Fibroblast of pulmonary artery (primary cell): Measurements from ENCODE around the gene GPR151.

ENCODE experiments used
- DNase-seq: peaks from one replicate; pipeline ENCODE4 v3.0.0-alpha.2; 2010; ENCODE audit warnings: low read depth
- H3K4me3 ChIP-seq: replicated peaks from 2 replicates; pipeline ENCODE4 v1.5.1; 2011; ENCODE audit warnings: low read depth, mild to moderate bottlenecking, control low read depth, low read length, moderate library complexity
- TF ChIP-seq, protein P1 (sequence below): IDR thresholded peaks from 2 replicates; pipeline ENCODE4 v1.5.1; 2011; ENCODE audit warnings: mild to moderate bottlenecking, control low read depth, low read length, inconsistent platforms; ENCODE audit errors: missing control alignments

GPR151 gene

DNA sequence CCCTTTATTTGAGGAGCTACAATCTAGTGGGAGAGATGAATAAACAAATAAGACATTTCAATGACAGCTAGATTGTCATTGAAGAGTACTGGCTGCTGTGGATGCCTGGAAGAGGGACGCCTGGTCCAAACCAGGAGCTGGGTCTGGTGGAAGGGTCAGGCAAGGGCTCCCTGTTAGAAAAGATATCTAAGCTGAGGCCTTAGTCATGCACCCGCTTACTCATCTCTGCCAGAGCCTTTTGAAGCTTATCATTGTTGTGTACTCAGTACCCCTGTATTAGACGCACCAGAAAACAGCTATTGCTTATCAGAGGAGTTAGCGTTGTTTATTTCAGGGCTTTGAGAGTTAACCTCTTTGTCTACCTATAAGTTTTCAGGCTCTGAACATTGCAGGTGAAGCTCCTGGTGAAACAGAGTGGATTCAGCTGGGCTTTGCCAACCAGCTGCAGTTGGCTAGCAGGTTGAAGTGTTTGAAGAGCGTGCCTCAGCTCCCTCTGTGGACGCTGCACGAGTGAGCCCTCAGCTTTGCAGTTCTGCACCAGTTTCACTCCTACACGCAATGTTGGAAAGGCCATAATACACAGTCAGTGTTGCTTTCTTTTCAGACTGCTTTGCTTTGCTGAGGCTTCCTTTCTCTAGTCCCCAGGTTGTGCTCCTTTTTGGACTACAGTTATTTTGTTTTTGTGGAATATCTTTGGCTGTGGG, 5.6 kb upstream of the GPR151 start:
- no peak overlapping the region for H3K4me3 ChIP-seq
- TF ChIP-seq, protein P1, sequence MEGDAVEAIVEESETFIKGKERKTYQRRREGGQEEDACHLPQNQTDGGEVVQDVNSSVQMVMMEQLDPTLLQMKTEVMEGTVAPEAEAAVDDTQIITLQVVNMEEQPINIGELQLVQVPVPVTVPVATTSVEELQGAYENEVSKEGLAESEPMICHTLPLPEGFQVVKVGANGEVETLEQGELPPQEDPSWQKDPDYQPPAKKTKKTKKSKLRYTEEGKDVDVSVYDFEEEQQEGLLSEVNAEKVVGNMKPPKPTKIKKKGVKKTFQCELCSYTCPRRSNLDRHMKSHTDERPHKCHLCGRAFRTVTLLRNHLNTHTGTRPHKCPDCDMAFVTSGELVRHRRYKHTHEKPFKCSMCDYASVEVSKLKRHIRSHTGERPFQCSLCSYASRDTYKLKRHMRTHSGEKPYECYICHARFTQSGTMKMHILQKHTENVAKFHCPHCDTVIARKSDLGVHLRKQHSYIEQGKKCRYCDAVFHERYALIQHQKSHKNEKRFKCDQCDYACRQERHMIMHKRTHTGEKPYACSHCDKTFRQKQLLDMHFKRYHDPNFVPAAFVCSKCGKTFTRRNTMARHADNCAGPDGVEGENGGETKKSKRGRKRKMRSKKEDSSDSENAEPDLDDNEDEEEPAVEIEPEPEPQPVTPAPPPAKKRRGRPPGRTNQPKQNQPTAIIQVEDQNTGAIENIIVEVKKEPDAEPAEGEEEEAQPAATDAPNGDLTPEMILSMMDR = no peak
- no peak for DNase-seq

DNA sequence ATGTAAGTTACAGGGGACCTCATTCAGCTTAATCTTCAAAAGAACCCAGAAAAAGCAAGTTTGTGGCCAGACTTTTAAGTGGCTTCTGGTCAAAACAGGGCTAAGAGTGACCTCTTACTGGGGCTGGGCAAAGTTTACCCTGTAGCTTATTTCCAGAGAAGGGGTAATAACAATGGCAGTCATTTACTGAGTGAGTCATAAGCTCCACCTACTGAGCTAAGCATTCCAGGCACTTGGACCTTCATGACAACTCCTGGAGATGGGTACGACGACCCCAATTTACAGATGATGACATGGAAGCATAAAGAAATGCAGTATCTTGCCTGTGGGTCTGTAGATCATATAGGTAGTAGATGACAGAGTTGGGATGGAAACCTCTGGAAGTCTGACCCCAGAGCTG, 4.7 kb upstream of the GPR151 start:
- TF ChIP-seq, protein P1 = no peak

DNA sequence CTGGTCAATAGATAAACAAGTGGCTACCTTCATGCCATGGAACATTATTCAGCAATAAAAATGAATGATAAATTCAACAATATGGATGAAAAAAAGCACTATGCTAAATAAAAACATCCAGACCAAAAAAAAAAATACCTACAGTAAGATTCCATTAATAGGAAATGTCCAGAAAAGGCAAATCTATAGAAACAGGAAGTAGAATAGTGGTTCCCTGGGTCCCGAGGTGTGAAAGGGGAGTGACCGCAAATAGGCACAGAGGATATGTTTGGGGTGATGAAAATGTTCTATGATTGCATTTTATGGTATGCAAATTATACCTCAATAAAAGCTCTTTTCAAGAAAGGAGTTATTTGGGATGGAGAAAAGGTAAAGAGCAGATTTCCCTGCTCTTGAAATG, 3.6 kb upstream of the GPR151 start:
- DNase-seq = no peak
- no peak overlapping the region for H3K4me3 ChIP-seq
- TF ChIP-seq, protein P1 = no peak

More for the DNA sequence above, 4.7 kb upstream of the GPR151 start:
- no peak overlapping the region for H3K4me3 ChIP-seq
- no peak for DNase-seq

DNA sequence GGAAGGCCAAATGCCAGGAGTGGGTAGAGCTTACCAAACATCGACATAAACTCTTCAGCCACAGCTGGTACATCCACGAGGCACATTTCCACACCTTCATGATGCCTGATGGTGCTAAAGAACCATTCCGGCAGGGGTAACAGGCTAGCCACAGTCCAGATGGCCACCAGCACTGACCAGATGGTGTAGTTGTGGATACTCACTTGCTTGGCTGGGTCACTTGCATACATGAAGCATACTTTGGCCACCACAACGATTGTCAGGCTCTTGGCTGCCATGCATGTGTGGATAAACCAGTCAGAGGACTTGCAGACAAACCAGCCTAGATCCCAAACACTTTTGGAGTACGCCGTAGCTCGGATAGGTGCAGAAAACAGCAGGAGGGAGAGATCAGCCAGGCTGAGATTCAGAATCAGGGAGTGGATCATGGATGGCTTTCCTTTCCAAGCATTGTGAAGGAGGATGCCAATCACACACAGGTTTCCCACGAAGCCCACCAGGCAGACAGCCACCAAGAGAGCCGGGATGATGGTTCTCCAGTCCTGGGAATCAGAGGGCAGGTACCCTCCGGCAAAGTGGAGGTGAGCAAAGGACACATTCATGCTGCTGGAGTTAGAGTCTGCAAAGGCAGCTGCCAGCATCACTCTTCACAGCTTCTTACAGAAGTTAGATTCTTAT, 378 bp downstream of the GPR151 start:
- TF ChIP-seq, protein P1 = no peak
- H3K4me3 ChIP-seq = no peak overlapping the region
- no peak for DNase-seq

DNA sequence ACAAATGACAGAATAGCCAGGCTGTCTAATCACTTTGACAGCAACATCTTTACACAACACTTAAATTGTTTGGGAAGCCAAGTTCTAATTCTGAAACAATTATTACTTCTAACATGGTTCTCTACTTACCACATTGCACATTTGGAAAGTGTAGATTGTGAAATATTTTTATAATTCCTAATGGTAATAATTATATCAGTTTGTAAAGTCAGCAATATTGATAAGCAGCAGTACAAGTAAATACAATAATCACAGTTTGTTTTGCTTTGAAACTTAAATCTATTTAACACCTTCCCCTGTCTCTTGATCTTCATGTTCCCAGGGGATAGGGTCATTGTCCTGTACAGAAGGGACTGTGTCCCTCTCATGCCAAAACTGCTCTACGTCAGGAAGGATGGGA, 1.4 kb downstream of the GPR151 start:
- H3K4me3 ChIP-seq = no peak overlapping the region
- TF ChIP-seq, protein P1 = no peak
- DNase-seq = no peak

DNA sequence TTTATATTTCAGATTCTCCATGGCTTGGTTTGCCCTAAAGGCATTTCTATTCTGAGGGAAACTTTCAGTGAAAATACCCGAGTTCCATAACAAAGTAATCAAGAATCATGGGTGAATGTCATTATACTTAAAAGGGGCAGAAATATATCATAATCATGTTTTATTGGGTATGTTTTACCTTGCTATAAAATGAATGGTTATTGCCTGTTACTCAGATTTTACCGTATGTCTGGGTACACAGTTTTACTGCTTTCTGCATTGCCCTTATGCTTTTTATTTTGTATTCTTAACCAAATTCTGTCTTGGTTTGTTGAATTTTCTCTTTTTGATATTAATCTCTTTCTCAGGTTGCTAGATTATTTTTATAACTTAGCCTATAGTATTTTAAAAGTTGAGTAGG, 2.5 kb downstream of the GPR151 start:
- no peak for DNase-seq
- no peak overlapping the region for H3K4me3 ChIP-seq
- TF ChIP-seq, protein P1 = no peak
